Measurements from ENCODE around the gene KIF21B.
A peak's percentile ranks its signal among the peaks of the same experiment; 100 is the strongest.

Gene KIF21B

DNA sequence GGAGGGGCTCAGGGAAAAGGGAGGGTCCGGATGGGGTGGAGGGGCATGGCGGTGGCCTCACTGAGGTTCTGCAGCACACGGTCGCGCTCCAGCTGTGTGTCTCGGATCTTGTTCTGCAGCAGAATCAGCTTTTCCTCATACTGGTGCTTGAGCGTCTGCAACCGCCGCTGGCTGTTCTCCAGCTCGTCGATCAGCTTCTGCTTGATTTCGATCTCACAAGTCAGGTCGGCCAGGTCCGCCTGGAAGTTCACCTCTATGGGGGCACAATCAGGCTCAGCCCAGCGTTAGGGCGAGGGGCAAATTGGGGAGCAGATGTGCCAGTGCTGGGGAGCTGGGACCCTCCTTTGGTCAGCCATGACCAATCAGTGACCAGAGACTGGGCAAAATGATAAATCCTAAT lies 25.2 kb downstream of the KIF21B start:
- no peak for DNase-seq (ENCODE audit: low read depth in 1 of 2, low spot score in 1 of 2)

- DNase-seq (ENCODE audit: low read depth in 1 of 2, low spot score in 1 of 2) = no peak
Measured at GRCh38 chr1:200992382-200993048, 31.0 kb downstream of the KIF21B start.

DNA sequence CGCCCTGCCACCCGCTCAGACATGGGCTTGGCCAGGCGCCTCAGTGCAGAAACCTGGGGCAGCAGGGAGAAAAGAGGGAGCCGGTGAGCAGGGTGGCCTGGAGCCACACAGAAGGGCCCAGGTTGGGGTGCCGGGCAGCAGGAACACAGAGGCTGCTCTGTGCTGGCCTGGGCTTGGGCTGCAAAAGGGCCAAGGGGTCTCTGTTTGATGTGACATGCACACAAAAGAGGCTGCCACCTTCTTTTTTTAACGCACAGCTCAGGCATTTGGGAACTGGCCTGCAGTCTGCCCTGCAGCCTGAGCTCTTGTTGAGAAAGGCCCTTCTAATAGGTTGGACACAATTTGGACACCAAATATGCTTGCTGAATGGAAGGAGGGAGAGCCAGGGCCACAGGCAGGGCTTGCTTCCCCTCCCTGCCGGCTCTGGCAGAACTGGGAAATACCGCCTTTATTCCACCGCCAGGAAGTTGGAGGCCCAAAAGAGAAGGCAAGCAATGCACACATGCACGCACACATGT lies 32.4 kb downstream of the KIF21B start:
- no peak for DNase-seq (ENCODE audit: low read depth in 1 of 2, low spot score in 1 of 2)

DNA sequence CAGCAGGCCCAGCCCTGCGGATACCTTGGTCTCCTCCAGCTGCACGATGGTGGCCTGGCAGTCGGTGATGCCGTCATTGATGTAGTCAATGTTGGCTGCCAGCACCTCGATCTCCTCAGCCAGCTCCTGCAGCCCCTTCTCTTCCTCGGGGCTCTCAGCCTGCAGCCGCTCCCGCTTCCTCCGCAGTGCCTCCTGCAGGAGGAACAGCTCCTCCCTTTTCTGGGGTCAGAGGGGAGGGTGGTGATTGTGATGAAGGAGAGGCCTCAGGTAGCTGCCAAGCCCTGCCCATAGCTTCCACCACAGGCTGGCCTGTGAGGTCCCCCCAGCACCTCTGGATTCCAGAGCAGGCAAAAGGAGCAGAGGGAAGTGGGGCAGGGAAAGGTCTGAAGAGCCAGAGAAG lies 33.4 kb downstream of the KIF21B start:
- DNase-seq (ENCODE audit: low read depth in 1 of 2, low spot score in 1 of 2) = no peak

DNA sequence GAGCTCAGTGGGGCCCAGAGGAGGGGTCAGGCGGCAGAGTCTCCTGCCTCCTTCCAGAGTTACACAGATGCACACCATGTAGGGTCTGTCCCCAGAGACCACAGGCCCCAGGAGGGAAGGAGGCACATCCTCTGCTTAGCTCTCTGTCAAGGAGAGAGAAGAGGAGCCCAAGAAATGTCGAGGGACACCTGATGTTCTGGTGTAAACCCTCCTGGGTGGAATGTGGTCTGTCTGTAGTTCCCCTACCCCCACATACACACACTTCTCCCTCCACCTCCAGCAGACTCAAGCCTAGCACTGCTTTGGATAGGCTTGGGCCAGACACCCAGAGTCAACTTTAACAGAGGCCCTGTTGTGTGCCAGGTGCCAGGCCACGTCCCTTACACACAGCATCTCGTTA lies 34.2 kb downstream of the KIF21B start:
- no peak for DNase-seq (ENCODE audit: low read depth in 1 of 2, low spot score in 1 of 2)

GRCh38 chr1:200988693-200989092 lies 34.8 kb downstream of the KIF21B start:
- DNase-seq (ENCODE audit: low read depth in 1 of 2, low spot score in 1 of 2) = no peak

DNA sequence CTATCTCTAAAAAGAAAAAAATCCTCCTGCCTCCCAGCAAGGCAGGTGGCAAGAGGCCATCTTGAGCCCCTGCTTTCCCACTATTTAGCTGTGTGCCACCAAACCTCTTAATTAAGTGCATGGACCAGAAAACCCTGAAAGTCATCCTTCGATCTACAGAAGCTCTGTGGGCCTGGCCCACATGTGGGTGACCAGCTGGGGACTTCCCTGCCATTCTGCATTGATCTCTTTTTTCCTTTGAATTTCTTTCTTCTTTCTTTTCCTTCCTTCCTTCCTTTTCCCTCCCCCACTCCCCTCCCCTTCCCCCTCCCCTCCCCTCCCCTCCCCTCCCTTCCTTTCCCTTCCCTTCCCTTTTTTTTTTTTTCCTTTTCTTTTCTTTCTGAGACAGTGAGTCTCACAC lies 38.0 kb downstream of the KIF21B start:
- DNase-seq (ENCODE audit: low read depth in 1 of 2, low spot score in 1 of 2) = no peak

DNA sequence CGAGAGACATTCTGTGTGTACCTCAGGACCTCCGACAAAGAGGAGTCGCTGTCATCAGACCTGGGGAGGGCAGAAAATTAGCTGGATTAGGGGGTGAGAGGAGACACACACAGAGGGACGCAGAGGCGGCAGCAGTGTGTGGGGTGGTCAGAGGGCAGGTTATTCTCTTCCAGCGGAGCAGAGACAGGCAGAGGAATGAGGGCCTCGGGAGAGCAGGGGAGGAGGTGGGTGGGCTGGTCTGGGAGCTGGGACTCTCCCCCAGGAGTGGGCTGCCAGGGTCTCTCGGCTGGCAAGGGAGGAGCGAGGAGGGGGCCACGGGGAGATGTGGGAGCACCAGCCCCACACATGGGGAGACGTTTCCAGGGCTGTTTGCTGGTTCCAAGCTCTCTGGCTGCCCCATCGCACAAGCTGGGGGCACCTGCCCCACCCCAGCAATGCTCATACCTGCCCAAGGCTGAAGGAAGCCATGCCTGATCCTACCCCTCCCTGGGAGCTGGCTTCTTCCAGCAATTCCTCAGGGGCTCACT lies 40.4 kb downstream of the KIF21B start:
- no peak for DNase-seq (ENCODE audit: low read depth in 1 of 2, low spot score in 1 of 2)

DNA sequence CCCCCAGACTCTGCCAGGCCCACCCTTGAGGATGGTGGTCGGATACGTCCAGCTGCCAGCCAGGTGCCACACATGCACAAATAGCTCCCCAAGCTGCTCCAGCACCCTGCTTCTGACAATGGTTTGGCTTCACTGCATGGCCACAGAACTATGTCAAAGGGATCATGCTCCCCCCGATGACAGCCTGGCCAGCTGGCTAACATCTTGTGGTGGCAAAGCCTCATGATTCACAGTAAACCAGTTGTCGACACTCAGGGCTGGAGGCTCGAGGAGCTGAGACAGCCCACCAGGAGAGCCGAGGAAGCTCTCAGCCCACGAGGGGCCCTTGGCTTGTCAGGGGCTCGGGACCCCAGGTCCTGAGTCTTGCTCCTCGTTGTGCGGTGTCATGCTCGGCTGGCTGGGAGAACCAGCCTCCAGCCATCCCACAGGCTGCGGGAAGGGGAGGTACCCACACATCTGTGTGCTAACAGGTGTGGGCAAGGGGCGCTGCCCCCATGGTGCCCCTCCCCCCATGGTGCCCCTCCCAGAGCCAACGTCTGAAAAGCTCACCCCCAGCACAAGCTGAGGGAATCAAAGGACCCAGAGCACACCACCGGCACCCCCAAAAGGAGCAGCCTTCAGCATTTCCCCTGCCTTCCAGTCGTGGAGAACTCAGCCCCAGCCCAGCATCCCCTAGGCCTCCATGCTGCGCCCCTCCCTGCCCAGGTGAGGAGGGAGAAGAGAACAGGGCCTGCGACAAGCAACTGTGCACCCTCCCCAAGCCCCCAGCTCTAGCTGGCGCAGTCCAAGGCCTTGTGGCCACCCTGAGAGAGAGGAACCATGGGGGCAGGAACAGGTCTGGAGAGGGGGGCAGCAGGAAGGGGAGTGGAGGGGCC lies 41.2 kb downstream of the KIF21B start:
- no peak for DNase-seq (ENCODE audit: low read depth in 1 of 2, low spot score in 1 of 2)

DNA sequence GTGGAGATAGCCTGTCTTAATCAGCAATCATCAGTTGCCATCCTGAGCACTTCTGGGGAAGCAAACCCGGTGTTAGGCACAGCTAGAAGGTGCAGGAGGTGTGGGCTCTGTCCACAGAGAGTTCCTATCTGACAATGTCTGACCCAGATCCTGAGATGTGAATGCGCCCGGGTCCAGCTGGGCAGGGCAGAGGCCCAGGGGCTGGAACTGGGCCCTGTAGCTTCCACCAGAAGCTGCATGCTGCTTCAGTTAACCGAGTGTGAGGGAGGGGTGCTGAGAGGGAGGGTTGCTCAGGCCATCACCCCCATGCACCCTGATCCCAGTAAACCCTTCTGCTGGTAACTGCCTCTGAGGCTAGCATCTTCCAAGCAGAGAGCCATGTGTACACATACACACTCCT lies 42.2 kb downstream of the KIF21B start:
- DNase-seq (ENCODE audit: low read depth in 1 of 2, low spot score in 1 of 2) = no peak

- DNase-seq (ENCODE audit: low read depth in 1 of 2, low spot score in 1 of 2) = no peak
Measured at GRCh38 chr1:200980873-200981272, 42.6 kb downstream of the KIF21B start.

GRCh38 chr1:200980452-200980772 lies 43.1 kb downstream of the KIF21B start:
- DNase-seq (ENCODE audit: low read depth in 1 of 2, low spot score in 1 of 2) = no peak

DNA sequence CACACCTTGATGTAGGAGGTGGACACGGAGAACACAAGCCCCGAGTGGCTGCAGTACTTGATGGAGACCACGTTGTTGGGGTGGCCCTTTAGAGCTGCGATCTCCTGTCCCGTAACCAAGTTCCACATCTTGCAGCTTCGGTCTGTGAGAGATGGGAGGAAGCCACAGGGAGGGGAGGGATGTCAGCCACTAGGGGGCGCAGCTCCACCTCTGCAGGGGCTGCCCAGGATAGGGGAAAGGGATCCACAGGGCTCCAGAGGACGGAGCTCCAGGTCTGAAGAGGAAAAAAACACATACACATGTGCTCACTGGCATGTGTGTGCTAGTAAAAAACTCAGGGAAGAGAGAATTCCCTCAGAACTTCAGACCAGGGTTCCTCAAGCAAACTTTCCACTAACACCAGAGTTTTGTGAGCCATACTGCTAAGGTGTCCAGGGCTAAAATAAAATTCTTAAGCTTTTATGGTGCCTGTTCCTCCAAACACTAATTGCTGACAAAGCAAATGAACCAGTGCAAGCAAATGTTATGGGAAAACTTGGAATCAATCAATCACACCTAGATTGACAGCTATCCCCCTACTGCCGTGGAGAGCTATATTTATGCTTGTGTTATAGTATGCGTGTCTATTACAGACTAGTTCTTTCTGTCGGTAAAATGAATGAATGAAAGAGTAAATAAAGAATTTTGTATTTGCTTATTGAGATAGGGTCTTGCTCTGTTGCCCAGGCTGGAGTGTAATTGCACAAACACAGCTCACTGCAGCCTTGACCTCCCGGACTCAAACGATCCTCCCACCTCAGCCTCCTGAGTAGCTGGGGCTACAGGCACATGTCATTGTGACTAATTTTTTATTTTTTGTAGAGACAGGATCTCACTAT lies 43.7 kb downstream of the KIF21B start:
- peak; percentile 38 to 66 for DNase-seq (ENCODE audit: low read depth in 1 of 2, low spot score in 1 of 2)

- no peak for DNase-seq (ENCODE audit: low read depth in 1 of 2, low spot score in 1 of 2)
Measured at GRCh38 chr1:200977071-200977754, 46.3 kb downstream of the KIF21B start.

DNA sequence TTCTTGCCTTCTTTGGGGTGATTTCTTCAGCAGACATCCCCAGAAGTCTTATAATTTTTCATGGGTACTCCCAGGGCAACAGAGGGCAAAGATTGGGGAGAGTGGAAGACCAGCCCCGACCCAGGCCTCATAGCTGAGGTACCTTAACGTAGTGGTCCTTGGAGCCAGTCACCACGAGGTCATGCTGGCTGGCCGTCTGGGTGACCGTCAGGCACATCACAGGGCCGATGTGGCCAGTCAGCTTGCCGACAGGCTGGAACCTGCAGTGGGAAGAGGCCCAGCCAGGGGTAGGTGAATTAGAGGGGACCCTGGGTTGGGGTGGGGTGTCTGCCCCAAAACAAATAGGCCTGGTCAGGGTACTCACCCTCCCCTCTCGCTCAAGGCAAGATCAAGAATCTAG lies 46.9 kb downstream of the KIF21B start:
- DNase-seq (ENCODE audit: low read depth in 1 of 2, low spot score in 1 of 2) = no peak

- DNase-seq (ENCODE audit: low read depth in 1 of 2, low spot score in 1 of 2) = no peak
Measured at GRCh38 chr1:200975458-200975857, 48.1 kb downstream of the KIF21B start.

DNA sequence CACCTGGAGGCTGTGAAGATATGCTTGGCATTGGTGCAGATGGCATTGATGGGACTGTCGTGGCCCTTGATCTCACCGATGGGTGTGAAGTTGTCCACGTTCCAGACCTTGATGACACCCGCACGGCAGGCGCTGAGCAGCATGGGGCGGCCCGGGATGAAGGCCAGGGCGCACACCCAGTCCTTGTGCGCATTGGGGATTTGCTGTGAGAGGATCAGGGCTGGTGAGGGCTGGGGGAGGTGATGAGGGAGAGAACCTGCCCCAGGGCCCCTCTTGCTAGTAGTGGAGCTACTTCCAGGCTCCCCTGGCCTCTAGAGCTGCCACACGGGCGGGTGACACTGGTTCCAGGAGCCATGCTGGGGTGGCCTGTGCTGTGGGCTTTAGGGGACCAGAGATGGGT lies 48.8 kb downstream of the KIF21B start:
- no peak for DNase-seq (ENCODE audit: low read depth in 1 of 2, low spot score in 1 of 2)

- no peak for DNase-seq (ENCODE audit: low read depth in 1 of 2, low spot score in 1 of 2)
Measured at GRCh38 chr1:200973937-200974657, 49.4 kb downstream of the KIF21B start.

DNA sequence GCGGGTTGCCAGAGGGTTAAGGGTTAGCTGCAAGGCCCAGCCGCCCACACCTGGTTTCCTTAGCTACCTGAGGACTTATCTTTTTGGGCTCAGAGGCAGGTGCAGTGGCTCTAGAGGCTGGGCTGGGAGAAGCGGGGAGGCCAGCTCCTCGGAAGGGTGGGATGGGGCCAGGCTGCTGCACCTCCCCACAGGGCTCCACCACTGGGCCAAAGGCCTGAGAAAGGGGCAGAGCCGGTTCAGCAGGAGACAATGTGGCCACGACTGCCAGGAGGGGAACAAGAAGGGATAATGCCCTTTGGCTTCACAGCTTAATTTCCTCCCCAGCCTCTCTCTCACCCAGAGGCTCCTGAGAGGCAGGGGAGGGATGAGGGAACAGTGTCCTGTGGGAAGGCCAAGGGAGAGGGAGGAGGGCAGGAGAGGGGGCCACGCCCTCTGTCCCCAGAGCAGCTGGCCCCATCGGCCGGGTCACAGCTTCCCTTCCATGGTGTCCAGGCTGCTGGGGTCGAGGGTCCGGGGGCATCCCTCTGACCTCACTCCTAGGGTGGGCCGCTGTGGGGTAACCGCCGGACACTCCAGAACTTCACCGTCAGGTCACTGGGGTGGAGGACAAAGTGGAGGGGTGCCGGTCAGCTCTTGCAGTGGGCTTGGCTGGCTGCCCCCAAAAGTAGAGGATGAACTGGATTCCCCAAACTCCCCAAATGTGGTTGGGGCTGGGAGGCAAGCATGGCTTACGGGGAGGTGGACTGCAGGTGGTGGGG lies 50.4 kb downstream of the KIF21B start:
- DNase-seq (ENCODE audit: low read depth in 1 of 2, low spot score in 1 of 2) = no peak

Data from activated CD4-positive, alpha-beta T cell treated with anti-CD3 and anti-CD28 coated beads, Interleukin-2, amount 50 U/mL, for 24 hours (primary cell).